Measurements from ENCODE around the gene SURF6. TPM values are rescaled to one million over a fixed set of nuclear protein-coding genes. Genes with fewer than 3 reads are reported as not detected.

SURF6 gene
- total RNA-seq, 1 experiment from 2014 or later = 56.3 TPM

DNA sequence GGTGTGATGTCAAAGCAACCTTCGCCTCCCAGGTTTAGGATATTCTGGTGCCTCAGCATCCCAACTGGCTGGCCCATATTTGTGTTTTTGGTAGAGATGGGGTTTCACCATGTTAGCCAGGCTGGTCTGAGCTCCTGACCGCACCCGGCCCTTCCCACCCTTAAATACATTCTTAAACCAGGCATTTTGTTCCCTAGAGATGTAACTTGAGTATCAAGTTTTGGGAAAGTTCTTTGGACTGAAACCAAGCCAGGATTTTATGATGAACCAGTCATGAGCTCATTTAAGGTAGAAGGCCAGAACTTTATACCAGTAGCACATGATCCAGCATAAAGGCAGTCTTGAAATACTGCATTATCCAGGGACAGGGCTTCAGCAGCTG, 15.5 kb upstream of the SURF6 start:
- no peak overlapping the region for H3T11ph ChIP-seq (ENCODE audit: low read length)
- no peak overlapping the region for H2BK120ac ChIP-seq (ENCODE audit: low read depth, low read length, poor library complexity, severe bottlenecking)
- DNase-seq = no peak
- peaks cover 43 to 59% (median 51%) of the 10 kb centered on the region in 3 experiments for H3K36me3 Mint-ChIP-seq (ENCODE audit: insufficient read depth in 1 of 3, low read depth in 3 of 3)
- H4K8ac ChIP-seq (replicated peaks; ENCODE audit: insufficient read length, low read depth, low read length) = no peak overlapping the region
- H3K79me2 ChIP-seq (ENCODE audit: insufficient read depth, low read length) = peaks cover 8% of the 10 kb centered on the region; the same call in 1 of the 2 replicates
- no peaks in the 10 kb centered on the region for H4K20me1 ChIP-seq (ENCODE audit: control insufficient read depth, insufficient read depth, insufficient read length)
- no peak overlapping the region for H3K4me2 ChIP-seq (ENCODE audit: insufficient read depth, insufficient read length, low read length)
- no peaks in the 10 kb centered on the region; the same call in 1 of the 2 replicates for H3K4me1 ChIP-seq (ENCODE audit: insufficient read depth, low read length)
- no peak overlapping the region for H2BK20ac ChIP-seq (ENCODE audit: low read depth, low read length, poor library complexity, severe bottlenecking)
- H3K27me3 Mint-ChIP-seq (ENCODE audit: low read depth) = no peaks in the 10 kb centered on the region
- no peaks in the 10 kb centered on the region for H3K27me3 ChIP-seq (ENCODE audit: insufficient read depth, low read length)
- H3K27ac ChIP-seq (ENCODE audit: insufficient read length, low read depth, low read length) = no peak overlapping the region
- H3K23me2 ChIP-seq (ENCODE audit: insufficient read length, low read depth, low read length, poor library complexity, severe bottlenecking) = peaks cover 5% of the 10 kb centered on the region
- H3K18ac ChIP-seq (ENCODE audit: insufficient read length, low read depth, low read length) = no peak overlapping the region
- peak overlapping the region in 1 of 2 experiments; percentile 55; a peak in 2 of 5 replicates for H3K4me3 Mint-ChIP-seq
- peaks cover under 1% of the 10 kb centered on the region for H3K79me1 ChIP-seq (ENCODE audit: insufficient read depth, low read depth, low read length, poor library complexity, severe bottlenecking)
- H2BK5ac ChIP-seq (ENCODE audit: insufficient read length, low read length) = no peak overlapping the region
- H3K9me3 ChIP-seq (ENCODE audit: control insufficient read depth, low read depth, low read length) = no peaks in the 10 kb centered on the region
- no peak overlapping the region for H2AFZ ChIP-seq (ENCODE audit: low read length)
- H4K5ac ChIP-seq (ENCODE audit: insufficient read length, low read depth, low read length) = no peak overlapping the region
- no CpG with 5 or more reads among the region's 3 CpGs for WGBS (ENCODE audit: extremely low coverage, insufficient read length, low lambda C conversion rate)
- H2BK12ac ChIP-seq (ENCODE audit: insufficient read length, low read depth, low read length) = no peak overlapping the region
- H3K4ac ChIP-seq (ENCODE audit: low read depth, low read length) = no peak overlapping the region
- H3K27ac Mint-ChIP-seq = peak overlapping the region in 1 of 3 experiments; percentile 55; a peak in 2 of 7 replicates
- no peak overlapping the region for H2AK5ac ChIP-seq (ENCODE audit: insufficient read length, low read length)
- no peak overlapping the region for H2BK15ac ChIP-seq (ENCODE audit: low read depth, low read length)
- TF ChIP-seq CTCF (conservative IDR thresholded peaks at IDR 0.05) = no peak
- H3K14ac ChIP-seq (ENCODE audit: insufficient read depth, low read length) = no peak overlapping the region
- peaks cover 21 to 31% of the 10 kb centered on the region in 2 experiments for H3K4me1 Mint-ChIP-seq
- no peak overlapping the region for H3K56ac ChIP-seq (ENCODE audit: insufficient read length, low read depth, low read length)
- no peak overlapping the region for H4K91ac ChIP-seq (ENCODE audit: insufficient read length, low read depth, low read length)
- H3K9ac ChIP-seq (ENCODE audit: extremely low read depth, insufficient read length, low read length) = no peak overlapping the region
- H3K23ac ChIP-seq (ENCODE audit: insufficient read length, low read depth, low read length) = no peak overlapping the region
- H3K9me3 Mint-ChIP-seq = peaks cover 0 to 3% of the 10 kb centered on the region in 2 experiments; a peak in 1 of 5 replicates

Measured in H9 (cell line).